ENCODE data around the gene MVB12B. TPM values are rescaled to one million over a fixed set of nuclear protein-coding genes. Genes with fewer than 3 reads are reported as not detected.

MVB12B gene
- total RNA-seq, 6 experiments from 2014 or later: 7.2 to 16.2 (median 9.1) TPM

DNA sequence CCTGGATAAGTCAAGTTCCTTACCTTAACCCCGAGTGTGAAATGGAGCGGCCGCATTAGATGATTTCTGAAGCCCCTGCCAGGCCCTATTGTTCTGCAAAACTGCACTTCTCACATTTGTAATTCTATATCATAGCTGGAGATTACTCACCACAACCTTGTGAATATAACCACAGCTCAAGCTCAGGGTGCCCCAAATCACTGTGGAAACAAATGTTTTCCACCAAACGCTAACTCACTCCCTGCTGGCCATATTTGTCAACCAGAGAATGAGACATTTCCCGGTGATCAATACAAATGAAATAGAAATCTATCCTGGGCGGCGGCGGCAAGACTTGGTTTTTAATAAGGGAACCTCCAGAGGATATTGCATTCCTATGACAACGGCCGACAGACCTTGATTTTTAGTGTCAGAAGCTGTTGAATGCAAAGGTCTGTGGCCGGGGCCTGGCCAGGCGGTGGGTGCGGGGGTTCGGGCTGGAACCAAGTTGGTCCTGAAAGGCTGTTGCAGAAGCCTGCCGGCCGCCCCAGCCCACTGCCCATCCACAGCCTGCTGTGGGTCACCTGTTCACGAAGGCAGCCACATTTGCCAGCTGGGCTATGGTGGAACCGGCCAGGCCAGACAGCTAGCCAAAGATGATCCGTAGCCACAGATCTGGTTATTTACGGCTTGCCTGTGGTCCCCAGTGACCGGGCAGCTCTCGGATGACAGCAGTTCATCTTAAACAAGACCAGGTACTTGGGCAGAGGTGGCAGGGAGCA lies 193.2 kb downstream of the MVB12B start:
- no peak for DNase-seq
- peaks cover 3% of the 10 kb centered on the region in 2 donors for H3K27me3 ChIP-seq
- no peak overlapping the region for H3K27ac ChIP-seq

DNA sequence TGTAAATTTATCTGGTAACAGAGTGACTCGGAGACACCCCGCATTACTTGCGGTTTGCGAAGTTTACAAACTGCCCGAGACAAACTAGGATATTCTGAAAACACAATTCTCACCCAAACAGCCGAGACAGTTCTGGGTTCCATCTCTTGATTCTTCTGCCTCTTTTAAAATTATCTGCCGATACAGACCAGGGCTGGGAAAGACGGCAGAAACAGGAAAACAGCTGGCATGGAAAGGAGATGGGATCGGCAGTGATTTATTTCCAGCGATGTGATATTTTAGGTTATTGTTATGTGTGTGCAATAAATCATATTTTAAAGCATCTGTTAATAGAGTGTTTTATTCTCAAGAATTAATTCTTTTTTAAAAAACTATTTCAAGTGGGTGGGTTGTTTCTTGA lies 193.8 kb downstream of the MVB12B start:
- Histone ChIP-seq H3K27ac (no peak overlapping the region), H3K4me3 (no peak overlapping the region), H3K4me1 (peaks cover 0 to 5% (median 0%) of the 10 kb centered on the region in 4 donors), H3K36me3 (no peaks in the 10 kb centered on the region), H3K27me3 (peaks cover 0 to 3% of the 10 kb centered on the region in 2 donors), H3K9me3 (no peaks in the 10 kb centered on the region)
- intact Hi-C loops (cut with DNase I): no loop called here
- no peak for DNase-seq
- no peak for ATAC-seq
- TF ChIP-seq POLR2A (IDR thresholded peaks at IDR 0.05): no peak
- TF ChIP-seq, protein P1, sequence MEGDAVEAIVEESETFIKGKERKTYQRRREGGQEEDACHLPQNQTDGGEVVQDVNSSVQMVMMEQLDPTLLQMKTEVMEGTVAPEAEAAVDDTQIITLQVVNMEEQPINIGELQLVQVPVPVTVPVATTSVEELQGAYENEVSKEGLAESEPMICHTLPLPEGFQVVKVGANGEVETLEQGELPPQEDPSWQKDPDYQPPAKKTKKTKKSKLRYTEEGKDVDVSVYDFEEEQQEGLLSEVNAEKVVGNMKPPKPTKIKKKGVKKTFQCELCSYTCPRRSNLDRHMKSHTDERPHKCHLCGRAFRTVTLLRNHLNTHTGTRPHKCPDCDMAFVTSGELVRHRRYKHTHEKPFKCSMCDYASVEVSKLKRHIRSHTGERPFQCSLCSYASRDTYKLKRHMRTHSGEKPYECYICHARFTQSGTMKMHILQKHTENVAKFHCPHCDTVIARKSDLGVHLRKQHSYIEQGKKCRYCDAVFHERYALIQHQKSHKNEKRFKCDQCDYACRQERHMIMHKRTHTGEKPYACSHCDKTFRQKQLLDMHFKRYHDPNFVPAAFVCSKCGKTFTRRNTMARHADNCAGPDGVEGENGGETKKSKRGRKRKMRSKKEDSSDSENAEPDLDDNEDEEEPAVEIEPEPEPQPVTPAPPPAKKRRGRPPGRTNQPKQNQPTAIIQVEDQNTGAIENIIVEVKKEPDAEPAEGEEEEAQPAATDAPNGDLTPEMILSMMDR (IDR thresholded peaks at IDR 0.05): no peak
- WGBS (ENCODE audit: insufficient coverage, low coverage, low lambda C conversion rate, missing lambda C conversion rate): 87% methylated on average over 10 of the region's 10 CpGs

More for the DNA sequence above, 193.2 kb downstream of the MVB12B start:
- no peak overlapping the region for H3K4me3 ChIP-seq
- ATAC-seq: no peak
- no peaks in the 10 kb centered on the region for H3K36me3 ChIP-seq
- TF ChIP-seq, protein P1 (IDR thresholded peaks at IDR 0.05): no peak
- TF ChIP-seq POLR2A (IDR thresholded peaks at IDR 0.05): no peak
- H3K4me1 ChIP-seq: peaks cover 0 to 5% (median 0%) of the 10 kb centered on the region in 4 donors
- no peaks in the 10 kb centered on the region for H3K9me3 ChIP-seq
- intact Hi-C loops (cut with DNase I): no loop called here
- WGBS (ENCODE audit: insufficient coverage, low coverage, low lambda C conversion rate, missing lambda C conversion rate): 82% methylated on average over 7 of the region's 22 CpGs

DNA sequence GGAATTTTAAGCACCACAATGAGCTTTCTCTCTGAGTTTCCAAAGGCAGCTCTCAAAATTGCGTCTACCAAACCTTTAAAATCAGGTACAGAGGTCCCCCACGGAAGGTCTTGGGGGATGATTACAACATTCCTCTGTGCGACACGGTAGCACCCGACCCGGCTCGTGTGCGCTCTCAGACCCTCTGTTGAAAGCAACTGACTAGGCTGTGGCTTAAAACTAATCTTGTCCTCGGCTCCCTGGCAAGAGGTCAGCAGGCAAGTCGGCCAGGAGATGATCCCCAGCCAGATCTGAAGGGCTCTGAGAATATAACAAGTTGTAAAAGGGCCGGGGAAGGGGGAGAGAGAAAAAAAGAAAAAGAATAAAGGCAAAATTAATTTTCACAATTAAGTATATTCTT lies 194.5 kb downstream of the MVB12B start:
- no peak for TF ChIP-seq POLR2A (IDR thresholded peaks at IDR 0.05)
- TF ChIP-seq, protein P1 (IDR thresholded peaks at IDR 0.05): no peak
- peaks cover 0 to 3% of the 10 kb centered on the region in 2 donors for H3K27me3 ChIP-seq
- no peaks in the 10 kb centered on the region for H3K36me3 ChIP-seq
- WGBS (ENCODE audit: insufficient coverage, low coverage, low lambda C conversion rate, missing lambda C conversion rate): 41% methylated on average over 11 of the region's 11 CpGs
- H3K4me1 ChIP-seq: peaks cover 0 to 9% (median 0%) of the 10 kb centered on the region in 4 donors
- ATAC-seq (no peak), DNase-seq (no peak)
- no peak overlapping the region for H3K4me3 ChIP-seq
- no peaks in the 10 kb centered on the region for H3K9me3 ChIP-seq
- H3K27ac ChIP-seq: no peak overlapping the region
- intact Hi-C loops (cut with DNase I): no loop called here

DNA sequence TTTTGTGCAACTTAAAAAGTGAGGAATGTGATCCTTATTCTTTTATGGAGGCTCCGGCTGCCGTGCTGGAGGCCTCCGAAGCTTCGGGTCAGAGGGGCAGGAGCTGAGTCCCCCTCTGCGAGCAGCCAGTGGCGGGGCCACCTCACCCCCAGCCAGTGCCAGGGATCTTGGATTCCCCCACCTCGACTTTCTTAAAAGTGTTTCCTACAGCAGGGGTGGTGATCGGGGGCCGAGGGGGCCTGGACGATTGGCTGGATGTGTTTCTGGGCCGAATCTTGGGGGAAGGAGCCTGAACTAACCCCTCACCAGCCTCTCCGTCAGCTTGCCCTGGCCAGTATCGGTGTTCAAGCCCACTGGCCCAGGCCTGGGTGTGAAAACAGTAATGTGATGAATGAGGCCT lies 194.9 kb downstream of the MVB12B start:
- peaks cover 0 to 3% of the 10 kb centered on the region in 2 donors for H3K27me3 ChIP-seq

More for the DNA sequence above, 194.9 kb downstream of the MVB12B start:
- H3K36me3 ChIP-seq: no peaks in the 10 kb centered on the region
- intact Hi-C loops (cut with DNase I): no loop called here
- no peak for ATAC-seq
- peaks cover 0 to 12% (median 0%) of the 10 kb centered on the region in 4 donors for H3K4me1 ChIP-seq
- no peak overlapping the region for H3K4me3 ChIP-seq
- WGBS (ENCODE audit: insufficient coverage, low coverage, low lambda C conversion rate, missing lambda C conversion rate): 75% methylated on average over 7 of the region's 13 CpGs
- H3K9me3 ChIP-seq: no peaks in the 10 kb centered on the region
- no peak for DNase-seq
- TF ChIP-seq, protein P1 (IDR thresholded peaks at IDR 0.05): no peak
- no peak for TF ChIP-seq POLR2A (IDR thresholded peaks at IDR 0.05)
- no peak overlapping the region for H3K27ac ChIP-seq
